GM19324 (cell line): ENCODE results near the gene ATP4A.

ENCODE experiments used
- ATAC-seq: cut with Tn5 transposase; IDR thresholded peaks from one replicate; pipeline ENCODE4 v1.9.1; 2021; ENCODE audit warnings: mild to moderate bottlenecking, moderate library complexity; ENCODE audit not compliant: unreplicated experiment, low FRiP score

The ATP4A gene

DNA sequence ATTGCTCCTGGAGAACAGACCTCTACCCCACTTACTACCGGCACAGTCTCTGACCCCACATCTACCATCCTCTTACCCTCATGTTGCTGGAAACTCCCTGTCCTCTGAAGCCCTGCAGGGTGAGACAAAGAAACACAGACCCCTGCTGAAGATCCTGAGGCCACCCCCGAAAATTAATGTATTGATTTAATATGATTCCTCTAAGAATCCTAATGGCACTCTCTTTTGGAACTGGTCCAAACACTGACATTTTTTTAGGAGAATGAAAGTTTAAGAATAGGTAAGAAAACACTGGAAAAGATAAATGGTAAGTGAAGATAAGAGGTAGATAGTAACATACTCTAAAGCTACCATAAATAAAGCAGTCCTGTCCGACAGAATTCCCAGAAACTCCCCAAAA lies 55.3 kb downstream of the ATP4A start:
- ATAC-seq: no peak

DNA sequence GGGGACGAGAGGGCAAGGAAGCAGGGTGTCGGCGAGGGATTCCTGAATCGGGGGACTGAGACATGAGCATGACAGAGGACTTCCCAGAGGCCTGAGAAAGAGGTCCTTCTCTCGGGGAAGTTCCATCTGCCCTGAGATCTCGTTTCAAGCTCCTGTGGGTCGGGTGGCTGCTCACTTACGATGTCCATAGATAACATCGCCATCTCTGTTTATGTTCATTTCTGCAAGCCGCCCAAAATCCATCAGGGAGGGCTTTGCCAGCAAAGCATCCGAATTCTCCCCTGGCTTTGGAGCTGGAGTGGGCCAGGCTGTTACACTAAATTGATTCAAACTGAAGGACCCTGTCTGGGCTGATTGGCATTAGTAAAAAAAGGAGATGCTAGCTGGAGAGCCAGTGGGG lies 55.9 kb downstream of the ATP4A start:
- ATAC-seq: no peak

DNA sequence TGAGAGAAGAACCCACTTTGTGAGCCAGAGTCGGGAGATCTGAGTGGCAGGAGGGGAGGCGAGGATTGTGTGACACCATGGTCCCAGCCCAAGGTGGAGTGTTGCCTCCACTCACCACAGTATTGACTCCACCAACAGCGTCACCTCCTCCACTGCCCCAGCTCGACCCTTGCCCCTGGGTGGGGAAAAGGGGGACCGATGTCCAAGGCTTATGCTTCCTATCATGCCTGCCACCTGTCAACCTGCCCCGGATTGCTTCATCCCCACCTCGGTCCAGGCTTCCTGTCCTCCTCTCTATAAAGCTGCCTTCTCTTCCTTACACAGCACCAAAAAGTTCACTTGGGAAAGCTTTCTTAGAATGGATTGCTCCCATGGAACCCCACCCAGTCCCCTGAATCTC lies 57.4 kb downstream of the ATP4A start:
- ATAC-seq: no peak

DNA sequence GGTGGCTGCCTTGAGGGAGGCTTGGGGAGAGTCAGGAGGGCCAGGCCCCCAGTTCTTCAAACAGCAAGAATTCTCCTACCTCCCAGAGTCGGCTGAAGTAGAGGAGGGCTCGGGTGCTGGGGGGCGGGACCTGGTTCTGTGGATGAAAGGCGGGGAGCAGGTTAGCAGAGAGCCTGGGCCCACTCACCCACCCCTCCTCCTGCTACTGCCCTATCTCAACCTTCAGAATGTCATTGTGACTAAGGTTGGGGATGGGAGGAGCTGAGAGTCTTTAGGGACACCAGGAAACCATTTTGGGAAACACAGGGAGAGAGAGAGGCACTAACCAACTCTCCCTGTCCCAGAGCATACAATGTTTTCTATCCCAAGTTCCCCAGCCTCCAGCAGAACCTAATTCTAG lies 60.7 kb downstream of the ATP4A start:
- ATAC-seq: no peak

DNA sequence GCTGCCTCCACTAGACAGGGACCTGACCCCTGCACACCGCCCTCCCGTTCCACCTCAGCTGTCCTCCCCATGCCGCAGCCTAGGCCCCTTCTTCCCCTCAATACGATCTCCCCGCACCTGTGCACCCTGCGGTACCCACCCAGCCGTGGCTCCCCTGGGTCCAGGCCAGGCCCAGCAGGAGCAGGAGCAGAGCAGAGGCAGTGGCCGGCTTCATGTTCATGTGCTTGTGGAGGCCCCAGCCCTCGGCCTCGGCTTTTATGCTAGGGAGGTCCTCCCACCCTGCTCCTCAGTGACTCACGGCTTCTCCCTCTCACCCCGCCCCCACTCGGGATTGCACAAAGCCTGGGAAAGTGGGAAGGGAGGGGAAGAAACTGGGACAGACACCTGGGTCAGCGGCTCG lies 61.8 kb downstream of the ATP4A start:
- no peak for ATAC-seq

DNA sequence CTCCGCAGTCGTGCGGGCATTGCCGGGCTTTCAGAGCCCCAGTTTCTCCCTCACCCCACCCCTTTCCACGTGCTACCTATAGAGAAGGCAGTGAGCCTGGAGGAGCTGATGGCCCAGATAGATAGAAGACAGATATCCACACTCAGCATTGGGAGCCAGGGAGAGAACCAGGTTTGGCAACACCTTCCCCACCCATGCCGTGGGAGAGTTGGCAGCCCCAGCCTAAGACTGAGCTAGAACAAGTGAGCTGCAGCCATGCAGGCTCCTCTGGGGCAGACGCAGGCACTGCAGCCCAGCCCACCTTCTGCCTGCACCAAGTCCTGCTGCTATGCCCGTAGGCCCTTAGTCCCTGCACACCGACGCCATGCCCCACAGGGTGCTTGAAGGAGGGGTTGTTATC lies 62.8 kb downstream of the ATP4A start:
- no peak for ATAC-seq
